GM18499 (cell line): ENCODE data around the gene MYO10.
"Not testable (repeated sequence)": the region's sequence is repeated elsewhere in the genome, so short reads cannot be mapped to it uniquely, and the experiment has no call there.

Experiments
- ATAC-seq: cut with Tn5 transposase; IDR thresholded peaks from one replicate; pipeline ENCODE4 v1.9.1; 2021; ENCODE audit warnings: moderate number of reproducible peaks; ENCODE audit not compliant: insufficient read depth, unreplicated experiment

Gene MYO10

DNA sequence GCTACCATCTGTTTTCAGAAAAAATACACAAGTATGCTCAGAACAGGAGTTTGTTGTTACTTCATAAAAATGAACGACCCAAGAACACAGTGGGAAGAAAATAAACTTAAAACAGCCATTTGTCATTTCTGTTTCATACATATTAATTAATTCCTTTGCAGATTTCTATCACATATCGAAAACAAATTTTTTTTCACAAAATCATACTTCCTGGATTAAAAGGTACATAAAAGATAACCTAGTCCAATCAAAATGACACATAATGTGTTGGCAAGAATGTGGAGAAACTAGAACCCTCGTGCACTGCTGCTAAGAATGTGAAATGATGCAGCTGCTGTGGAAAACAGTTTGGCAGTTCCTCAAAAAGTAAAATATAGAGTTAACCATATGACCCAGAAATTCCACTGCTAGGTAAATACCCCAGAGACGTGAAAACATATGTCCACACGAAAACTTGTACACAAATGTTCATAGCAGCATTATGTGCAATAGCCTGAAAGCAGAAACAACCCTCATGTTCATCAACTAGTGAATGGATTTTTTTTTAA, 46.0 kb downstream of the MYO10 start:
- ATAC-seq: no peak

DNA sequence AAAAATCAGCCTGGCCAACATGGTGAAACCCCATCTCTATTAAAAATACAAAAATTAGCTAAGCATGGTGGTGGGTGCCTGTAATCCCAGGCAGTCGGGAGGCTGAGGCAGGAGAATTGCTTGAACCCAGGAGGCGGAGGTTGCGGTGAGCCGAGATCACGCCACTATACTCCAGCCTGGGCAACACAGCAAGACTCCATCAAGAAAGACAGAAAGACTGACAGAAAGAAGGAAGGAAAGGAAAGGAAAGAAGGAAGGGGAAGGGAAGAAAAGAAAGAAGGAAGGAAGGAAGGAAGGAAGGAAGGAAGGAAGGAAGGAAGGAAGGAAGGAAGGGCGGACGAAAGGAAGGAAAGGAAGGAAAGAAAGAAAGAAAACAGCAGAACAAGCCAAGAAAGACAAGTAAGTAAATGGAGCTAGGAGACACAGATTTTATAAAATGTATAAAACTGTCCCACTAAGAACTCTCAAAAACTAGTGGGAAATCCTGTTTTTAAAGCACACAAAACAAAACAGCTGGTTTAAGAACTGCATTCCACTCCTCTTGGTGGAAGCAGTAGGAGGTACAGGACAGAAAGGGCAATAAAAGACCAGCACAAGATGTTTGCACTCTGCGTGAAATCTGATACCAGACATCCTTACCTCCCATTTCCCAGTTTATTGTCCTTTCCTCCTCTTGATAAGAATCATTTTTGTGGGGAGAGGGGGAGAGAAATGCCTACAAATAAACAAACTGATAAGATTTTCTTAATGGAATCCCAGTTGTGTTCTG, 46.7 kb downstream of the MYO10 start:
- ATAC-seq: no peak

GRCh38 chr5:16888694-16889124, 47.4 kb downstream of the MYO10 start:
- no peak for ATAC-seq

GRCh38 chr5:16886793-16887345, 49.2 kb downstream of the MYO10 start:
- ATAC-seq: no peak

- no peak for ATAC-seq
Measured at GRCh38 chr5:16886366-16886736, 49.7 kb downstream of the MYO10 start.

GRCh38 chr5:16885635-16886365, 50.3 kb downstream of the MYO10 start:
- ATAC-seq: no peak

GRCh38 chr5:16884595-16884994, 51.5 kb downstream of the MYO10 start:
- ATAC-seq: no peak

DNA sequence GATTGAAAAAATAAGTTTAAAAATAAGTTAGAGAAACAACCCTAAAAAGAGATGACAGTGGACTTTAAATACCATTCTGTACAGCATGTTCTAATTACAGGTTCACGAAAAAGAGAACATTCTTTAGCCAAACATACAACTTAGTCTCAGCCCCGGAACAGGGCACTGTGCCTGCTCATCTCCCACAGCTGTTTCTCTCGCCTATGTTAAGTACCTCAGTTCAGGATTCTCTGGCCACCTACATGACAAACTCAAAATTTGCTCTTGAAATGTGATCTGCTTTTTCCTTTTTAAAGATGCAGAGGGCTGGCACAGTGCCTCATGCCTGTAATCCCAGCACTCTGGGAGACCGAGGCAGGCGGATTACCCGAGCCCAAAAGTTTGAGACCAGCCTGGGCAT, 52.3 kb downstream of the MYO10 start:
- no peak for ATAC-seq

GRCh38 chr5:16883176-16883575, 52.9 kb downstream of the MYO10 start:
- ATAC-seq: no peak

- ATAC-seq: no peak
Measured at GRCh38 chr5:16881251-16881650, 54.8 kb downstream of the MYO10 start.

GRCh38 chr5:16880547-16880946, 55.5 kb downstream of the MYO10 start:
- ATAC-seq: no peak

GRCh38 chr5:16879650-16880049, 56.4 kb downstream of the MYO10 start:
- no peak for ATAC-seq

DNA sequence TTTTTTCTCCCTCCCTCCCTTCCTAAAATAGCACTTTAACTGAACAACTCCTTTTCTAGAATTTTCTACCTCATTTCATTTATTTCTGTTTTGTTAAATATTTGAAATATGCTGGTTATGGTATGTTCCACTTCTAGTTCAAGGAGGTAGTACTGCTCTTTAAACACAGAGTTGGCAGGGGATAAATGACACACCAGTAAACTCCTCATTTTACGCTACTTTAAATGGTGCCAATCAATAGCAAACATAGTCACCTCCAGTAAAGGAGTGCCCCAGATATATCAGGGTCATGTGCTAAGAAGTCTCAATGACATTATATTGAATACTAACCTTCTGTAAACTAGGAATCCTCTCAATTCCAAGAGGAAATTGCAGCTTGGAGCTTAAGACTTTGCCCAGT, 56.9 kb downstream of the MYO10 start:
- no peak for ATAC-seq

DNA sequence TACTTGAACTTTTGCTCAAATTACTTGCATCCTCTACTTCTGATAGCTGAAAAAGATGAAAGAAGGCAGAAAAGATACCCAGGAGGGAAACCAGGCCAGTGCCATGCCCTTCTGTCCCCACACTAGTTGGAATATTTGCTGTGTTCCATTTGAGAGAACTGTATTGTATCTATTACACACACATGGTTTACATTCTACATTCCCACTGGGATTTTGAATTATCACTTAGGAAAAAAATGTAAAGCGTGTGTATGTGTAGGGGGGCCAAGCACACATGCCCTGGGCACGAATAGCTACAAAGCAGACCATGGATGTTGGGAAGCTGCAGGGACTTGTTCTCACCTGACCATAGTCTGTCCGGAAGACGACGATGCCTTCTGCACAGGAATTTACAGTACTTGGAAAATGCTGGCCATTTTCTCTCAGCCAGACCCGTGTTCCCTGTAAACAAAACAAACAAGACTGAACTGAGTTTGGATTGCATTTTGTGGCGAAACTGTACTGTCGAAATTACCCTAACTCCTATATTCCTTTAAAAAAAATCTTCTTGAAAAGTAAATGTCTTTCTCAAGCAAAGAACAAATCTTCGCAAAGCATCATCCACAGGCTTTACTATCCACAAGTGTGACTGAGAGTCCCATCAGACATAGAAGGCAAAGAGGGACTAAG, 58.7 kb downstream of the MYO10 start:
- no peak for ATAC-seq

DNA sequence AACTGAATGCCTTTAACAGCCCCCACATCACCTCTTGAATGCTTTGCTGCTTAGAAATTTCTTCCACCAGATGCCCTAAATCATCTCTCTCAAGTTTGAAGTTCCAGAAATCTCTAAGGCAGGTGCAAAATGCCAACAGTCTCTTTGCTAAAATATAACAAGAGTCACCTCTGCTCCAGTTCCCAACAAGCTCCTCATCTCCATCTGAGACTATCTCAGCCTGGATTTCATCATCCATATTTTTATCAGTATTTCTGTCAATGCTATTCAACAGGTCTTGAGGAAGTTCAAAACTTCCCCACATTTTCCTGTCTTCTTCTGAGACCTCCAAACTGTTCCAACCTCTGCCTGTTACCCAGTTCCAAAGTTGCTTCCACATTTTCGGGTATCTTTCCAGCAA, 61.7 kb downstream of the MYO10 start:
- ATAC-seq: not testable (repeated sequence)

- ATAC-seq: no peak
Measured at GRCh38 chr5:16871746-16872339, 64.2 kb downstream of the MYO10 start.

GRCh38 chr5:16870878-16871277, 65.2 kb downstream of the MYO10 start:
- no peak for ATAC-seq

- no peak for ATAC-seq
Measured at GRCh38 chr5:16869821-16870796, 66.0 kb downstream of the MYO10 start.

GRCh38 chr5:16867577-16867953, 68.5 kb downstream of the MYO10 start:
- no peak for ATAC-seq
